MM.1S (cell line): Measurements from ENCODE around the gene LARP1.

ENCODE experiments used
- CTCF ChIP-seq: fragments of 300-600 bp; sonication (generic); IDR thresholded peaks from 2 replicates; pipeline ENCODE4 v1.5.1; 2016; ENCODE audit warnings: antibody characterized with exemption, low read length, mixed read lengths
- EZH2 ChIP-seq: fragments of 300-600 bp; sonication (generic); optimal IDR thresholded peaks from 2 replicates; pipeline ENCODE3; 2017; ENCODE audit warnings: low read depth, mild to moderate bottlenecking, antibody characterized with exemption, low read length, mixed read lengths

DNA sequence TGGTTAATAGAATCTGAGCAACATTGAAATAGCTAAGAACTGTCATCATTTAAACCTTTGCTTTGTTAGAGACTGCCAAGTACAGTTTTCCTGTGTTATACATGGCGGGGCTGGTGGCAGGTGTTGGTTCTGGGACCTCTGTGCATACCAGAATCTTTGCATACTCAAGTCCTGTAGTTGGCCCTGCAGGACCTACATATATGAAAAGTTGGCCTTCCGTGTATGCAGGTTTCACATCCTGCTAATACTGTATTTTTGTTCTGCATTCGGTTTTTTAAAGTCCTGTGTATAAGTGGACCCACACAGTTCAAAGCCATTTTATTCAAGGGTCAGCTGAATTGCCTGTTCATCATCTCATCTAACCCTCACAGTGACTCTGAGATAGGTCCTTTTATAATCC, 36.4 kb downstream of the LARP1 start:
- TF ChIP-seq EZH2 = no peak
- TF ChIP-seq CTCF = no peak
